HG03135 (cell line): ENCODE measurements around the gene SOX6.
A peak's percentile ranks its signal among the peaks of the same experiment; 100 is the strongest.
"Not testable (repeated sequence)": the region's sequence is repeated elsewhere in the genome, so short reads cannot be mapped to it uniquely, and the experiment has no call there.

Experiments
- ATAC-seq: cut with Tn5 transposase; IDR thresholded peaks from one replicate; pipeline ENCODE4 v1.9.1; 2021; ENCODE audit warnings: mild to moderate bottlenecking, moderate library complexity; ENCODE audit not compliant: unreplicated experiment

Gene SOX6

DNA sequence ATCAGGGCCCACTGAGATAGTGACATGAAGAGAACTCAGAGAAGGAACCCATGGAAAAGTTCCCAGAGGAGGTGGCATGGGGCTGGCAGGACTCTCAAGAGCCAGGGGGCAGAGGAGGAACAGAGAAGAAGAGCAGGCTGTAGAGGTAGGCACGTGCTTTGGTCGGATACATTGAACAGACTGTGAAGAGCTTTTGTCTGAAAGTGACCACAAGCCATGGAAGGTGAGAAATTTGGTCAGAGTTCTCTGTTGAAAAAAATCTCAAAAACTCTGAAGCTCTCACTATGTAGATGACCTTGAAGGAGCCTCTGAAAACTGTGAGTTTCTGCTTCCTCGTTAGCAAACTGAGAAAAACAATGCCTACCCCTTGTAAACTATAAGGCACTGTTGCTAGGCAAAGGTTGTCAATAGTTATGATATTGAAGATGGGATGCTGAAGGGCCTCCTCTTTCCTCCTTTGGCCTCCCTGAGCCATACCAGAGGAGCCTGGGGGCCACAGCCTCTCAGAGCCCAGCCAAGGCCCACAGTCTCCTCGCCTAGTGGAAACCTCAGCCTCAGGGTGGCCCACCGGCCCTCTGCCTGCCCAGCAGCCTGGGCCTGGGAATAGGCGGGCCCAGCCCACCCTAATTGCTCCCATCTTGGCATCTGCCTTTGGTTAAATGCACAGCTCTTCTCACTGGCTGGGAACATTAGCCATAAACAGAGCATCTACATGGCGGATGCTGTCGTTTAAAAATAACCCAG lies 415.7 kb downstream of the SOX6 start:
- peak; percentile 14 for ATAC-seq

DNA sequence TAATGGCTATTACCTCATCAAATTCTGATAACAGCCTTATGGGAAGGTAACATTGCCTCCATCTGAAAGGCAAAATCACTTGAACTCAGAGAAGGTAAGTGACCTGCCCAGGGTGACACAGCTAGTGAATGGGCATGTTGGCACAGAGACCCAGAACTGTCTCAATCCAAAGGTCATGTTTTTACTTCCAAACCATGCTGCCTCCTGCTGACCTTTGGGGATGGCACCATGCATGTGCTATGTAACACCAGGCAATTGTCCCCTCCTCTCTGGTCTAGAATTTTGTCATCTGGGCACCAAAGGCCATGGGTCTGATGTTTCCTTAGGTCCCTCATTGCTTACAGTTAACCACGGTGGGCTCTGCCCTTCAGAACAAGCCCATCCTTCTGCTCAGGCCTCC lies 417.4 kb downstream of the SOX6 start:
- ATAC-seq = no peak

DNA sequence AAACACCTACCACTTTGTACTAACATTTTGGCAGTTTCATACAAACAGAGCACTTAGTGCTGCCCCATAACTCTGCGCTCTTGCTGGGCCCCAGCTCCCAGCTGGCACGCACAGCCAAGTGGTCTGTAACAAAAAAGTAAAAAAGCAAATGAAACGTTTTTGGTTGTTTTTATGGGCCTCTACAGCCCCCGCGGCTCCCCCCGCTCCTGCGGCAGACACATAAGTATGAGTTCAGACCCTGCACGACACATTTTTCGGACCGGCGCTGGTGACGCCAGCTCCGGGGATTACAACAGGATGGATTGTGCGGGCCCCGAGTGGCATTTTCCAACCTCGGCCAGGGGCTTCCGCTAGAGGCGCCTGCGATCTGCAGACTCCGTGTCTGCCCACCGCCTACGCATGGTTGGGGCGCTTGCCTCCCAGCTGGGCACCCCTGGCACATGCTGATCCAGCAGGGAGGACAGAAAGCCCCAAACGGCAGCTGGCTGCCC lies 418.2 kb downstream of the SOX6 start:
- ATAC-seq = no peak

DNA sequence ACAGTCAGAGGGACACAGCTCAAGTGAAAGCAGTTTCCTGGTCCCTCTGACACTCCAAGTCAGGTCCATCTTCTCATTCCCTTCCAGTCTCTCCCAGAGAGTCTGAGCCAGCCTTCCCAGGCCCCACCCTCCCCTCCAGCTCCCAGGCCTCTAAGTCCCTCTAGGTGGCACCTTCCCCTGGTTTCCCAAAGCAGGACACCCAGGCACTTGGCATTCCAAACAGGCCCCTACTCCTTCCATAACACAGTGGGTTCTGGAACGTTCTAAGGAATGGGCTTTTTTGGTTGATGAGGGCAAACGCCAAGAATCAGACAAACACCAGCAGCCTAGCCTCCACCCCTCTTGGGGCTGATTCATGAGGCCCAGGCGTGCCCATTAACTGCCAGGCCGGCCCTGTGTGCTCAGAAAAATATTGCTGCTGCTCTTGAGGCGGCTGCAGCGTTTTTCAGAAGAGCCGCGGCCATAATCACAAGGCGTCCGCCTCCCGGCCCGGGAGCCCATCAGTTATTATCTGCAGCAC lies 418.7 kb downstream of the SOX6 start:
- ATAC-seq = no peak

DNA sequence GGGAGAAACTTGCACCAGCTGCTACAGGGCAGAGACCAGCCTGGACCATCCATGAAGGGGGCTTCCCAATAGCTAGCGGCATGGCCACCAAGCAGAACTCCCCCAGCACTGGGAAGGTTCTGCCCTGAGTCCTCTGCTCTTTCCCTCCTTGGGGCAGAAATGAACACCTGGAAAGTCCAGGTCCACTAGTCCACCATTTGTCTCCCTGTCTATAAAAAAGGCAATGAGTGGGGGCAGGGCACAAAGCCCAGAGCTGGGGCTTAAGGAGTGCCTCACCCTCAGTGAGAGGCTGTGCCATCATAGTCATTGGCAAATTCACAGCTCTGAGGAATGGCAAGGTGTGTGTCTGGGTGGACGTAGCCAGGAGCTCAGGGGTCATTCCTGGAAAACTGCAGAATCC lies 420.3 kb downstream of the SOX6 start:
- no peak for ATAC-seq

DNA sequence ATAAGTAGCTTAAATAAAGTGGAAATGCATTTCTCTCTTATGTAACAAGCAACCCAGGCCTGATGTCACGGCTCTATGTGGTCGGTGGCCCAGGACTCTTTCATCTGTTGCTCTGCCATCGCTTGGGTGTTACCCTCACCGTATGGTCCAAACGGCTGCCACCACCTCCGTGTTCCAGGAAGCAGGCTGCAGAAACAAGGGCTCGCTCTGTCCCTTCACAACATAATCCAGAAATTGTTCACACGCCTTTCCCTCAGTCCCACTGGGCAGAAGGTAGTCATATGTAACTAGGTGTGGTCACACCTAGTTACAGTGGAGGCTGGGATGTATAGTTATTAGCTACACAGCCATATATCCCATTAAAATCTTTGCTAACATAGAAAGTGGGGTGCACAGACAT lies 421.0 kb downstream of the SOX6 start:
- ATAC-seq = no peak

DNA sequence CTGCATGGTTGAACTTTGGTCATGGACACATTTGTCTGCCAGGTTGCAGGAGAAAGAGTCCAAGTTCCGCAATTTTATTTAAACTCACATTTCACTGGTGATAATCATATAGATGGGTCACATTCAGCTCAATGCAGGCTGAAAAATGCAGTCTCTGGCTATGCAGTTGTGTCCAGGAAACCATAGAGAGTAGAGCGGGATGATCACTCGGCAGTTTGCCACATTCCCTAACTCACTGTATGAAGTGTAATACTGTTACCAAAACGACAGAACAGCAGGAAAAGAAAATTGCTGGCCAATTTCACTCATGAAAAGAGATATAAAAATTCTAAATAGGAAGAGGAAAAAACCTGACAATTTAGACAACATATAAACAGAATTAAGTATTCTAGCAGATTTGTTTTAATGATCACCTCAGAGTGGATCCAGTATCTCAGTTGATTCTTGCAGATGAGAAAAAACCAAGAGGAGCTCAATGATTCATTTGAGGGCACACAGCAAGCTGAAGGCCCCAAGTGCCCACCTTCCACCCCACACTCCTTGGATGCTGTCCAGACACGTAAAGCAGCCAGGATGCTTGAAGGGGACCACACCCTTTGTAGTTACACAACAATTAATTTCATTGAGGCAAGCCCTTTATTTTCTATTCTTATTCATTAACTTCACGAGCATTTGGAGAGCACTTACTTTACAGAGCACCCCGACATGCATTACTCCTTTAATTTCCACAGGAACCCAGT lies 422.3 kb downstream of the SOX6 start:
- ATAC-seq = no peak

DNA sequence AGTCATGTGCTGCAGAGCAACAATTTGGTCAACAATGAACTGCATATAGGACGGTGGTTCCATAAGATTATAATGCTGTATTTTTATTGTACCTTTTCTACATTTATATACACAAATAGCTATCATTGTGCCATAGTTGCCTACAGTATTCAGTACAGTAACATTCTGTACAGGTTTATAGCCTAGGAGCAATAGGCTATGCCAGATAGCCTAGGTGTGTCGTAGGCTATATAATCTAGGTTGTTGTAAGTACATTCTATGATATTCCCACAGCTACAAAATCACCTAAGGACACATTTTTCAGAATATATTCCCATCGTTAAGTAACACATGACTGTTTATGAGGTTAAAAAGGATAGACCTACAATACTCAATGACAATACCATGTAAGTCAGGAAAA lies 423.9 kb downstream of the SOX6 start:
- ATAC-seq = no peak

DNA sequence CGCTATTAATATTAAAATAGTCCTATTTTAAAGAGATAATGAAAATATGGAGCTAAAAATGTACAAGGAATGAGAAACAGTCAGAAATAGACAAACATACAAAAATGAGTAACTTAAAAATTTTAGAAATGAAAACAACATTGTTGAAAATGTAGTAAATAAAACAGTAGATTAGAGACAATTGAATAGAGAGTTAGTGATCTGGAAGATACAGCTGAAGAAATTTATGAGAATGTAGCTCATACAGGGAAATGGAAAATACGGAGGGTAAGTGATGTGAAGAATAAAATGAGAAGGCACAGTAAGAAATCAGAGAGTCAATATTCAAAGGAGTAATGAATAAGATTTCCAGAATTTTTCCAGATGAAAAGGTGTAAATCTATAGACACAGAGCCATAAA lies 424.8 kb downstream of the SOX6 start:
- no peak for ATAC-seq

DNA sequence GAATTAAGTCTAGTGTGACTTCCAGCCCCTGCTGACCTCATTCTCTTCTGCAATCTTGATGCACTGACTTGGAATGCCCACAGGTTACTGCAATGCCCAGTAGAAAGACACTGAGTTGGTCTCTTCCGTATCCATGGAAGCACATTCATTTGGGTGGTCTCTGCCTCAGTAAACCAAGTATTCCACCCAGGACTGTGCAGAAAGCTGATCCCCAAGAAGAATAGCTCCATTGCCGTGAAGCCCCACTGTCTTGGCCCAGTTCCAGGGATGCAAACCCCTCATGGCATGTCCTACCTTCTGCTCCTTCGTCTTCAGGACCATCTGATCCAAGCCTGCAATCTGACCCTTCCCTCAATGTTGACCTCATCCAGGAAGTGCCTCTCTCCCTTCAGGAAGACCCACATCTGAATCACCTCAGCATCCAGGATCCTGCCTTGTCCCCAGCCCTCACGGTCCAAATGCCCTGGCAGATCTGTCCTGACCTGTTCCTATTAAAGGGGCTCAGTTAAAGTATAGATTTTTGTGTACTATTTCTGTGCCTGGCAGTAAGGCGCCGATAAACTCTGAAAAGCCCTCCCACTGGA lies 425.8 kb downstream of the SOX6 start:
- ATAC-seq = no peak

DNA sequence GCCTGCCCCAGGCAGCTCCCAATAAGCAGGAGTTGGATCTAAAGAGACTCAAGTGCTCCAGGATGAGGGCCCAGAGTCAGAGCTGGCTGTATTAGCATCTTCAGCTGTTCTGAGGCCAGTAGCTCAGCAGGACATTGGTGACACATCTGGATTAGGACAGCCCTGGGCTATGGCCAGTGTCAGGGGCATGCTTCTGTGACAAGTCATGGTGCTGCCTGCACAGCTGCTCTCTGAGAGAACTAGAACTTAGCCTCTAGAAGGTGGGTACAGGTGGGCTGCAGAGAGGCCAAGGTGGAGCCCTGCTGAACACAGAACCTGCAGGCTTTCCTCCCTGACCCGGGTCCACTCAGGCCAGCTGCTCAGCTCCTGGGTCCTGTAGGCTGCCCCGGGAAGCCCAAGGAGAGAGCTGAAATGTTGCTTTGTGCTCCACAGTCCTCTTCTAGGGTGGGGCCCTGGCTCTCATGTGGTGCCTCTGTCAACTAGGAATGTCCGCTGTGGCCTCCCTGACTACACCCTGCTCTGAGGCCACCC lies 426.9 kb downstream of the SOX6 start:
- ATAC-seq = no peak

DNA sequence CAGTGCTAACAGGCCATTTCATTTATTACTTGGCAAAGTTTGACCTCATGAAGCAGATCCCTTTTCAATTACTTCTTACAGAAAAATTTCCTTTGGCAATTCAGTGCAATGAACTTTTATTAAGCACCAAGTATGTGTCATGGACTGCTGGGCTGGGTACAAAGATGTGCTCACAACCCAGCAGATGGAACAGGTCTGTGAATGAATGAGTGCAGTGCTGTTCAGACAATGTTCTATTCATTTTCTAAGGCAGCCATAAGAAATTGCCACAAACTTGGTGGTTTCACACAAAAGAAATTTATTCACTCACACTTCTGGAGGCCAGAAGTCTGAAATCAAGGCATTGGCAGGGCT lies 428.5 kb downstream of the SOX6 start:
- no peak for ATAC-seq

DNA sequence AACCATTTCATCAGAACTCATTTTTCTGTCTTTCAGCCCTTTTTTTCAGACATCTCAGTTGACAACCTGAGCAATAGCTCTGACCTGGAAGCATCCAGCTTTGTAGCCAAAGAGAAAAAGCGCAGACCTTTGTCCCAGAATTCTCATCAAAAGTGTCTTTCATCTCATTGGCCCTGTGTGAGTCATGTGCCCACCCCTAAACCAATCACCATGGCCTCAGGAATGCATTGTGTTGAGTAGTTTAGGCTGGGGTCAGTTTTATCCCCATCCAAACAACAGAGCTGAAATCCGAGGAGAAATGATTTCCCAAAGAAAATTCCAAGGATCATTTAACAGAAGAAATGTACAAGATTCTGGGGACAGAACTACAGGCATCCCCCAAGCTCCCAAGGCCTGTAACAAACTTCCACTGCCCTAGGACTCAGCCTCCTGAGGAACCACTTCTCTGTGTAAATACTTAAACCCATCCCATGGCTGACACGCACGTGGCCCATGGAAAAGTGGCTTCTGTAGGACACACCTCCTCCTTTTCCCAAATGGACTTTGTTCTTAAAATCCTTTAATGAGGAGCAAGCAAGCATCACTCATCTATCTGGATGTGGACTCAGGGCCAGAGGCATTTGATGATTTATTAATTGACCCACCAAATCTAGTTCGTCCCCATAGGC lies 429.0 kb downstream of the SOX6 start:
- ATAC-seq = no peak

DNA sequence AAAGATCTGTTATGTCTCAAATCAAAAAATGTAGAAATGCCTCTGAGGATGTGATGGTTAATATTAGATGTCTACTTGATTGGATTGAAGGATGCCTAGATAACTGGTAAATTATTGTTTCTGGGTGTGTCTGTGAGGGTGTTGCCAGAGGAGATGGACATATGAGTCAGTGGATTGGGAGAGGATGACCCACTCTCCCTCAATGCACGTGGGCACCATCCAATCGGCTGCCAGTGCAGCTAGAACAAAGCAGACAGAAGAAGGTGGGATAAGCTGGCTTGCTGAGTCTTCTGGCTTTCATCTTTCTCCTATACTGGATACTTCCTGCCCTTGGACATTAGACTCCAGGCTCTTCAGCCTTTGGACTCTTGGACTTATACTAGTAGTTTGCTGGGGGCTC lies 430.3 kb downstream of the SOX6 start:
- no peak for ATAC-seq

DNA sequence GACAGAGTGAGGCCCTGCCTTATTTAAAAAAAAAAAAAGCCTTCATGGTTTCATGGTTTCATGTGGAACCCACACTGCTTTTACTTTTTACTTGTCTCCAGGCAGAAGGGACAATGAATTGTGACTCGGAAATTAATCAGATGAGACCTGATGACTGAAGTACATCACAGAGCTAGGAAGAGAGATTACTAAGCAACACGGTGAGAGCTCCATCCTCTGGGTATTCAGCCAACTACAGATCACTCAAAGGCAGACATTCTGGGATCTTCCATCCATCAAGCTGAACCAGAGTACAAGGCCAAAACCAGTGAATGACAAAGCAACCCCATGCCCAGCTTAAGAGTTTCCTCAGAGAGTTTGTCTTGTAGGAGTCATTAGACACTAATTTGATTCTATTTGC lies 433.2 kb downstream of the SOX6 start:
- no peak for ATAC-seq

DNA sequence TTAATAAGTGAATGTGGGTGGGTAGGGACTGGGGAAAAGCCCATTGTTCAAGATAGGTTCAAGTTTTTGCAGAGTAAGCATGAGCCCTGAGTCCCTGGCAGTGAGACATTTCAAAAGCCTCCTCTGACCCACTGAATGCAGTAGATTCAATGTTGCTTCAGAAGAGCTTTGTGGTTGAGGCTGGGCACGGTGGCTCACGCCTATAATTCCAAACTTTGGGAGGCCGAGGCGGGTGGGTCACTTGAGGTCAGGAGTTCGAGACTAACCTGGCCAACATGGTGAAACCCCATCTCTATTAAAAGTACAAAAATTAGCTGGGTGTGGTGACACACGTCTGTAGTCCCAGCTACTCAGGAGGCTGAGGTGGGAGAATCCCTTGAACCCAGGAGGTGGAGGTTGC lies 433.6 kb downstream of the SOX6 start:
- ATAC-seq = not testable (repeated sequence)

DNA sequence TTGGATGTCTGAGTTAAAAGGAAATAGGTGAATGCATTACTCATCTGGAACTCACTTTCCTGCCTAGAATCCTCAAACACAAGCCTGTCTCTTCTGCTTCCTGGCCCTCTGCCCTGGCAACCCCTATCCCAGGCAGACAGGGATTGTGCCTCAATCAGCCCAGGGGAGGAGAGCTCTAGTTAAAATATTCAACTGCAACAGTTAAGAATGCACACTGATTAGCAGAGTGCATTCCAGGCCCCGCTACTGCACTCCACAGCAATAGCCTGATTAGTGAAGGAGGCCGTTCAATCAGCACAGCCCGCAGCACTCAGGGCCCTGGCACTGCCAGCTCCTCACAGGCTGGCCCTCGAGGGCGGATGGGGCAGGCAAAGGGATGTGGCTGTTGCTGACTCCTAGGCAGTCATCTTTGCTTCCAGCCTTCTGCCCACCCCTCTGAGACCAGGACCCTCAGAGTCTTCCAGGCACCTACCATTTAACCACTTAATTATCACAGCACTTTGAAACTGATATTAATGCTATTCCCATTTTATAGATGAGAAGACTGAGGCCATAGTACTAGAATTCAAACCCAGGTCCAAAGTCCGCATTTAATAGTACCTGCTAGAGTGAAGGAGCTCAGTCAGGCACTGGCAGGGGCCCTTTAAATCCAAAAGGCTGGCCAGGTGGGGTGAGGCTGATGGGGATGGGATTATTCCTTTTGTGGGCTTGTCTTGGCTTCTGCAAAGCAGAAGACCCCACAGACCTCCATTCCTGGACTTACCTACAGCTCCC lies 435.3 kb downstream of the SOX6 start:
- ATAC-seq = no peak

DNA sequence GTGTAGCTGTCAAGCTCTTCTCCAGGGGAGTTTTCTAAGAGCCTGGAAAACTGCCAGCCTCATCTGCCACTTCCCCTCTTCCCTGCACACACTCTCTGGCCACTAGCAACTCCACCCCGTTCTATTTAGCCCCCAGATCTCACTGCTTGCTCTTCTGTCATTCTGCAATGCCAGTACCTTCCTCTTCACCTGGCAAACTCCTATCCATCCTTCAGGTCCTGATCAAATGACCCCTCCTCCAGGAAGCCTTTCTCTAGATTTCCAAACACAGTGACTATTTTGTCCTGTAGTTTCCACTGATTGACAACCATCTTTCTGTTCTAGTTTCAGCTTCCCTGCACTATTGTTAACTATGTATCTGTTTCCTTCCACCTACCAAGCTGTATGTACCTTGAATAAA lies 437.7 kb downstream of the SOX6 start:
- ATAC-seq = no peak

DNA sequence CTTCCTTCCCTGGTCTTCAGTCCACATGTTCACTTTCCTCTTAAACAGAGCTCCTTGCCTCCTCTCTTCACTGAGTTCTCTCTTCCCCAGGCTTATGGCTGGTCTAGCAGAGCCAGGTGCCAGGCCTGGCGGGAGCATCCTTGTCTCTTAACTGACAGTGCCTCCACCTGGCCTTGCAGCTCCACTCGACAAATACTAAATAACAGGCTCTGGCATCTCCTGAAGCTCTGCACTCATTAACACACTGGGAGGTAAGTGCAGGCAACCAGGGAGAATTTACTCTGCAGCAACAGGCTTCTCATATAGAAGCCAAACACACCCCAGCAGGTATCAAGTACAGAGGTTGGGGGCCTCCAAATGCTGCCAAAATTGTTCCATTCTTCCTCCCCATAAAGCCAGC lies 438.1 kb downstream of the SOX6 start:
- no peak for ATAC-seq
